DND-41 (cell line): ENCODE results near the gene ARHGEF3.
A peak's percentile ranks its signal among the peaks of the same experiment; 100 is the strongest.
"Not testable (repeated sequence)": the region's sequence is repeated elsewhere in the genome, so short reads cannot be mapped to it uniquely, and the experiment has no call there.

Source experiments
- ATAC-seq: fragments of 200-7000 bp; cut with Tn5 transposase; 3 replicates; pipeline ENCODE4 v1.9.1; 2021; ENCODE audit warnings: low read depth; ENCODE audit not compliant: insufficient read depth
- DNase-seq: peaks from one replicate; pipeline ENCODE4 v3.0.0-alpha.2; 2020
- H2AFZ ChIP-seq: 2 replicates; pipeline ENCODE4 v1.6.0; 2012; ENCODE audit warnings: low read depth, low read length
- H3K27ac ChIP-seq: 2 replicates; pipeline ENCODE4 v1.5.1; 2012; ENCODE audit warnings: low read length, inconsistent platforms
- H3K27me3 ChIP-seq: fragments of 200-600 bp; sonication (generic); 2 replicates; pipeline ENCODE4 v1.6.0; 2012; ENCODE audit warnings: low read length, mild to moderate bottlenecking, inconsistent platforms; ENCODE audit not compliant: insufficient read depth, poor library complexity
- H3K36me3 ChIP-seq: 2 replicates; pipeline ENCODE4 v1.5.1; 2012; ENCODE audit warnings: low read length, inconsistent platforms; ENCODE audit not compliant: insufficient read depth
- H3K4me1 ChIP-seq: 2 replicates; pipeline ENCODE4 v1.5.1; 2012; ENCODE audit warnings: mild to moderate bottlenecking, low read length; ENCODE audit not compliant: insufficient read depth
- H3K4me2 ChIP-seq: 2 replicates; pipeline ENCODE4 v1.6.0; 2012; ENCODE audit warnings: mild to moderate bottlenecking, moderate library complexity, low read length, inconsistent platforms; ENCODE audit not compliant: insufficient read depth
- H3K4me3 ChIP-seq, 2 experiments: fragments of 200-600 bp in 1 of 2; shearing (Covaris generic) in 1 of 2; 2 replicates each; pipeline ENCODE4 v1.5.1; 2012 to 2016; ENCODE audit warnings: inconsistent platforms in 2 of 2, low read length in 2 of 2, mild to moderate bottlenecking in 2 of 2, low read depth in 1 of 2, moderate library complexity in 1 of 2
- H3K79me2 ChIP-seq: 2 replicates; pipeline ENCODE4 v1.6.0; 2012; ENCODE audit warnings: low read length, inconsistent platforms; ENCODE audit not compliant: insufficient read depth
- H3K9ac ChIP-seq: 2 replicates; pipeline ENCODE4 v1.6.0; 2012; ENCODE audit warnings: low read depth, mild to moderate bottlenecking, inconsistent platforms, low read length, moderate library complexity
- H3K9me3 ChIP-seq: 2 replicates; pipeline ENCODE4 v1.5.1; 2012; ENCODE audit warnings: low read length, moderate library complexity, mild to moderate bottlenecking, inconsistent platforms; ENCODE audit not compliant: insufficient read depth, severe bottlenecking
- H4K20me1 ChIP-seq: 2 replicates; pipeline ENCODE4 v1.6.0; 2012; ENCODE audit warnings: low read length; ENCODE audit not compliant: insufficient read depth
- EZH2 ChIP-seq: IDR thresholded peaks from 3 replicates; pipeline ENCODE4 v1.6.1; 2012; ENCODE audit warnings: borderline replicate concordance, low read depth, mild to moderate bottlenecking, moderate library complexity, low read length, inconsistent platforms; ENCODE audit not compliant: severe bottlenecking
- TF ChIP-seq, protein P1 (sequence below): IDR thresholded peaks from 2 replicates; pipeline ENCODE4 v1.5.1; 2012; ENCODE audit warnings: borderline replicate concordance, low read length, moderate library complexity, mild to moderate bottlenecking; ENCODE audit not compliant: poor library complexity, severe bottlenecking; ENCODE audit errors: extremely low read depth

The ARHGEF3 gene

DNA sequence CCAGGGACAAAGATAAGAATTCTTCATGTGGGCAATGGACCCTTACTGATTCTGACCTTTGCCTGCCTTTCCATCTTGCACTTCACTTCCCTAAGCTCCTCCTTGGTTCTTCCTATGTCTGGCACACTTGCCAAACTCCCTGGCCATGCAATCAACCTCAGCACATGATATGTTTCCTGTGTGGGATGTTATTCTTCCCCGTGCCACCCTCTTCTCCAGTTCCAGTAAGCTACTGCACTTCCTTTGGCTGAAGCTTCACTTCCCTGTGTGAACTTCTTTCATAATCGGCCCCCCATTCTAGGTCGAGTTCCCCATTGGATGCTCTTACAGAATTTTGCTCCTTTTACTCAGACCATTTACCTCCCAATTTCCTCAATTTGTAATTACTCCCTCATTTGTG is 108.0 kb downstream of the ARHGEF3 start:
- TF ChIP-seq, protein P1, sequence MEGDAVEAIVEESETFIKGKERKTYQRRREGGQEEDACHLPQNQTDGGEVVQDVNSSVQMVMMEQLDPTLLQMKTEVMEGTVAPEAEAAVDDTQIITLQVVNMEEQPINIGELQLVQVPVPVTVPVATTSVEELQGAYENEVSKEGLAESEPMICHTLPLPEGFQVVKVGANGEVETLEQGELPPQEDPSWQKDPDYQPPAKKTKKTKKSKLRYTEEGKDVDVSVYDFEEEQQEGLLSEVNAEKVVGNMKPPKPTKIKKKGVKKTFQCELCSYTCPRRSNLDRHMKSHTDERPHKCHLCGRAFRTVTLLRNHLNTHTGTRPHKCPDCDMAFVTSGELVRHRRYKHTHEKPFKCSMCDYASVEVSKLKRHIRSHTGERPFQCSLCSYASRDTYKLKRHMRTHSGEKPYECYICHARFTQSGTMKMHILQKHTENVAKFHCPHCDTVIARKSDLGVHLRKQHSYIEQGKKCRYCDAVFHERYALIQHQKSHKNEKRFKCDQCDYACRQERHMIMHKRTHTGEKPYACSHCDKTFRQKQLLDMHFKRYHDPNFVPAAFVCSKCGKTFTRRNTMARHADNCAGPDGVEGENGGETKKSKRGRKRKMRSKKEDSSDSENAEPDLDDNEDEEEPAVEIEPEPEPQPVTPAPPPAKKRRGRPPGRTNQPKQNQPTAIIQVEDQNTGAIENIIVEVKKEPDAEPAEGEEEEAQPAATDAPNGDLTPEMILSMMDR = no peak
- TF ChIP-seq EZH2 = no peak
- Histone ChIP-seq H3K4me2 (peak overlapping the region; percentile 66; the same call in 1 of the 2 replicates), H3K79me2 (no peaks in the 10 kb centered on the region), H3K4me3 (no peak overlapping the region), H3K4me1 (peaks cover 45% of the 10 kb centered on the region), H3K27me3 (no peaks in the 10 kb centered on the region), H3K27ac (peak overlapping the region; percentile 10; the same call in 1 of the 2 replicates), H3K9me3 (no peaks in the 10 kb centered on the region), H3K9ac (no peak overlapping the region), H3K36me3 (no peaks in the 10 kb centered on the region), H2AFZ (no peak overlapping the region), H4K20me1 (no peaks in the 10 kb centered on the region)
- DNase-seq = no peak
- no peak for ATAC-seq

DNA sequence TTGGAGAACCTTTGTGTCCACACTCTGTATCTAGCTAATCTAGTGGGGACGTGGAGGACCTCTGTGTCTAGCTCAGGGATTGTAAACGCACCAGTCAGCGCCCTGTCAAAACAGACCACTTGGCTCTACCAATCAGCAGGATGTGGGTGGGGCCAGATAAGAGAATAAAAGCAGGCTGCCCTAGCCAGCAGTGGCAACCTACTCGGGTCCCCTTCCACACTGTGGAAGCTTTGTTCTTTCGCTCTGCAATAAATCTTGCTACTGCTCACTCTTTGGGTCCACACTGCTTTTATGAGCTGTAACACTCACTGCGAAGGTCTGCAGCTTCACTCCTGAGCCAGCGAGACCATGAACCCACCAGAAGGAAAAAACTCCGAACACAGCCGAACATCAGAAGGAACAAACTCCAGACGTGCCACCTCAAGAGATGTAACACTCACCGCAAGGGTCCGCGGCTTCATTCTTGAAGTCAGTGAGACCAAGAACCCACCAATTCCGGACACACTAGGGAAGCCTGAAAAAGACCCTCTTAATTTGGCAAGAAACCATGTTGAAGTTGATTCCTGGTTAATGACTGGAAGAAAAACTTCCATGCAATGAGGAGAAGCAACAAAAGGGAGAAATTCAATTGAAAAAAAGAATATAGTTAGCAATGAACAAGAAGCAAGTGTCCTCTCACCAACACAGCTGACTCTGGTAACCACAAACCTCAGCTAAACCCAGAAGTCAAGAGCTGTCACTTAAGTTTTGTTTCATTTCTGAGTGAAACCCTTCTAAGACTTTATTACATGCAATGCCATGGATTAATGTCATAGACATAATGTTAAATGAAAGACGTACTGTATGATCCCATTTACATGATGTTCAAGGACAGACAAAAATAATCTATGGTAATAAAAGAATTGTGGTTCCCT is 109.0 kb downstream of the ARHGEF3 start:
- Histone ChIP-seq H3K27ac (peak overlapping the region; percentile 84), H3K4me3 (peak overlapping the region in 1 of 2 experiments; percentile 52; a peak in 2 of 4 replicates), H3K4me1 (peaks cover 45% of the 10 kb centered on the region), H3K4me2 (peak overlapping the region; percentile 66), H3K9ac (peak overlapping the region; percentile 53)
- H3K9me3 ChIP-seq, H2AFZ ChIP-seq, H3K79me2 ChIP-seq, H3K36me3 ChIP-seq, H4K20me1 ChIP-seq, H3K27me3 ChIP-seq: not testable (repeated sequence)
- DNase-seq (peak; percentile 70), ATAC-seq (peak; percentile 94)

DNA sequence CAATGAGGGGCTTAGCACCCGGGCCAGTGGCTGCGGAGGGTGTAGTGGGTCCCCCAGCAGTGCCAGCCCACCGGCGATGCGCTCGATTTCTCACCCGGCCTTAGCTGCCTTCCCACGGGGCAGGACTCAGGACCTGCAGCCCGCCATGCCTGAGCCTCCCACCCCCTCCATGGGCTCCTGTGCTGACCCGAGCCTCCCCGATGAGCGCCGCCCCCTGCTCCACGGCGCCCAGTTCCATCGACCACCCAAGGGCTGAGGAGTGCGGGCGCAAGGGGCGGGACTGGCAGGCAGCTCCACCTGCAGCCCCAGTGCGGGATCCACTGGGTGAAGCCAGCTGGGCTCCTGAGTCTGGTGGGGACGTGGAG is 109.8 kb downstream of the ARHGEF3 start:
- H3K27ac ChIP-seq = peak overlapping the region; percentile 48; the same call in 1 of the 2 replicates
- not testable (repeated sequence) for H4K20me1 ChIP-seq, H3K36me3 ChIP-seq, DNase-seq, H3K27me3 ChIP-seq, H3K9ac ChIP-seq, H3K79me2 ChIP-seq, H3K9me3 ChIP-seq, H3K4me3 ChIP-seq, ATAC-seq, H2AFZ ChIP-seq
- H3K4me1 ChIP-seq = peaks cover 45% of the 10 kb centered on the region
- H3K4me2 ChIP-seq = peak overlapping the region; percentile 66; the same call in 1 of the 2 replicates

DNA sequence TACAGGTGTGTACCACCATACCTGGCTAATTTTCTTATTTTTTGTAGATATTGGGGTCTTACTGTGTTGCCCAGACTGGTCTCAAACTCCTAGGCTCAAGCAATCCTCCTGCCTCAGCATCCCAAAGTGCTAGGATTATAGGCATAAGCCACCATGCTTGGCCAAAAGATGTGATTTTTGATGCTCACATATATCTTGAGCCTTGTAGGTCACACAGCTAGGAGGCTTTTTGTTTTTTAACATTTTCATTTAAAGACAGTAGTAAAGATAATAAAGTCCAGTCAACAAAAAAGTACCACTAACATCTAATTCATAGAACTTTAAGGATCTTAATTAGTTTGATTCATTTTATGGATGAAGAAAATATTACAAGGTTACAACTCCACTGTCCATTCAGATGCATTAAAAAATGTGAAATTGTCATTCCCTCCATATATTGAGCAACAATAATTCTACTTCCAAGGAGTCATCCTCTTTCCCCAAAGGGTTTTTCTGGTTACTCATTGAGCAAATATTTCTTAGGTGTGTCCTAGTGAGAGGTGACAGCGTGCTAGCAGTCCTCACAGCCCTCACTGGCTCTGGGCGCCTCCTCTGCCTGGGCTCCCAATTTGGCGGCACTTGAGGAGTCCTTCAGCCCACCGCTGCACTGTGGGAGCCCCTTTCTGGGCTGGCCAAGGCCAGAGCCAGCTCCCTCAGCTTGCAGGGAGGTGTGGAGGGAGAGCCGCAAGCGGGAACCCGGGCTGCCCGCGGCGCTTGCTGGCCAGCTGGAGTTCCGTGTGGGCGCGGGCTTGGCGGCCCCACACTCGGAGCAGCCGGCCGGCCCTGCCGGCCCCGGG is 110.4 kb downstream of the ARHGEF3 start:
- Histone ChIP-seq H3K27ac (no peak overlapping the region), H3K9me3 (no peaks in the 10 kb centered on the region), H3K4me3 (no peak overlapping the region), H3K9ac (no peak overlapping the region), H3K4me1 (peaks cover 45% of the 10 kb centered on the region), H4K20me1 (no peaks in the 10 kb centered on the region), H3K36me3 (no peaks in the 10 kb centered on the region), H3K4me2 (peak overlapping the region; percentile 66; the same call in 1 of the 2 replicates), H3K27me3 (no peaks in the 10 kb centered on the region), H2AFZ (no peak overlapping the region), H3K79me2 (no peaks in the 10 kb centered on the region)
- DNase-seq (no peak), ATAC-seq (no peak)
- TF ChIP-seq EZH2 = no peak
- TF ChIP-seq, protein P1 = no peak
